H54 (cell line): ENCODE results near the gene FTCD.
"Not testable (repeated sequence)": the region's sequence is repeated elsewhere in the genome, so short reads cannot be mapped to it uniquely, and the experiment has no call there.

Experiments used
- DNase-seq: peaks from one replicate; pipeline ENCODE4 v3.0.0; 2011; ENCODE audit warnings: low spot score, mixed read lengths; ENCODE audit not compliant: insufficient read length
- FAIRE-seq: peaks from 3 replicates; lab custom pipeline; 2011; peaks lifted over from hg19 to GRCh38; lab: Jason Lieb, UNC
- POLR2A ChIP-seq: IDR thresholded peaks from 2 replicates; pipeline ENCODE4 v1.6.1; 2011; ENCODE audit warnings: low read depth, mild to moderate bottlenecking, low read length

FTCD gene

DNA sequence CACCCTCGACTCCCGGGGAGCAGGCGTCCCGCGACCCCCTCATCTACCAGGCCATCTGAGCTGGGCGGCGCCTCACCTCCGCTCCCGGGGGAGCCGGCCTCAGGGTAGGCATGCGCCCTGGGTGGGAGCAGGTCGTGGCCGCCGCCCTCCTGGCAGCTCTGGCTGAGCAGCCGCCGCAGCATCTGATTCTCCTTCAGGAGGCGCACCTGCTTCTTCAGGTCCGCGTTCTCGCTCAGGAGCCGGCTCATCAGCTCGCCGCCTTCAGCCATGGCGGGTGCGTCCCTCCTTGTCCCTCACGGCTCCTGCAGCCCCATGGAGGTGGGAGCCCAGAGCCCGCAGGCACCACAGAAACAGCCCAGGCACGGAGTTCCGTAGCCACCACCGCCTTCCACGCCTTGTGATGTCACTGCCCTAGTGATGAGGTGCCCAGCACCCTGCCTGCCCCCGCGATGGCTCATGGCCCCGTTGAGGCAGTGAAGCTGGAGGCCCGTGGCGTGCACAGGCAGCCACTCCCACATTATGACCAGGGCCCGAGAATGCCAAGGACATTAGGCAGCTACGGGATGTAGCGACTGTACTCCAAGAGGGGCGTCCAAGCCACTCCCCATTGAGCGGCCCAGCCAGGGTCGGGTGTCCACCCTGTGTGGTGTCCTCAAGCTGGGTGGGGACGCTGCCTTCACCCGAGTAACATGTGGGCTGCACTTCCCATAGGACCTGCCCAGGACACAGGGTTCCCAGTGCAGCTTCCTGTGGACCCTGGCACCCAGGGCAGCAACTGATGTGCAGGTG, 27.4 kb upstream of the FTCD start:
- DNase-seq (no peak), FAIRE-seq (no peak)
- no peak for TF ChIP-seq POLR2A

GRCh38 chr21:46181953-46182547, 26.7 kb upstream of the FTCD start:
- DNase-seq (no peak), FAIRE-seq (no peak)
- no peak for TF ChIP-seq POLR2A

GRCh38 chr21:46181436-46181835, 26.1 kb upstream of the FTCD start:
- TF ChIP-seq POLR2A, result no peak
- FAIRE-seq (no peak), DNase-seq (no peak)

DNA sequence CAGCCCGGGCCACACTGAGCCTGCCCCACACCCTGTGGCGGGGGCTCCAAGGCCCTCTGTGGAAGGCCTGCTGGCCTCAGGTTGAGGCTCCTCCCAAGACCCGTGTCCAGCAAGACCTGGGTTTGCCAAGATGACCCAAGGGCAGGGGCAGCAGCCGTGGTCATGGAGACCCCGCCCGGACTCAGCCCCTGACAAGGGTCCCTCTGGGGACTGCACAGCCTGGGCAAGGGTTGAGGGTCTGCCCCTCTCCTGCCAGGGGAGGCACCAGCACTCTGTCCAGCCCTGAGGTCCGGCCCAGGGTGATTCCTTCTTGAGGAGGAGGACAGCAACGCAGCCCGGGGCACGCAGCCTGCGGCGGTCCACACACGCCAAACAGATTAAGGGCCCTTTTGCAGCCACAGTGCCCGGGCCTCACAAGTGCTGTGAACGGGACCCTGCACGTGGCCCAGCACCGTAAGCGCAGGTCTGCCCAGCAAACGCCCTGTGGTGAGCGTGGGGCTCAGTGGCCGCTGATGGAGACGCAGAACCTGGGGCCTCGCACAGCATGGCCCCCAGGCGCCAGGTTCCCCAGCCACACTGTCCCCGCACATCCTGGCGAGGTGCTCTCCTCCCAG, 25.5 kb upstream of the FTCD start:
- TF ChIP-seq POLR2A, result no peak
- DNase-seq, result no peak
- FAIRE-seq, result no peak

- FAIRE-seq (no peak), DNase-seq (no peak)
- TF ChIP-seq POLR2A, result no peak
These were observed 24.8 kb upstream of the FTCD start for GRCh38 chr21:46180079-46180722.

GRCh38 chr21:46179708-46180078, 24.3 kb upstream of the FTCD start:
- no peak for FAIRE-seq
- no peak for TF ChIP-seq POLR2A
- no peak for DNase-seq

DNA sequence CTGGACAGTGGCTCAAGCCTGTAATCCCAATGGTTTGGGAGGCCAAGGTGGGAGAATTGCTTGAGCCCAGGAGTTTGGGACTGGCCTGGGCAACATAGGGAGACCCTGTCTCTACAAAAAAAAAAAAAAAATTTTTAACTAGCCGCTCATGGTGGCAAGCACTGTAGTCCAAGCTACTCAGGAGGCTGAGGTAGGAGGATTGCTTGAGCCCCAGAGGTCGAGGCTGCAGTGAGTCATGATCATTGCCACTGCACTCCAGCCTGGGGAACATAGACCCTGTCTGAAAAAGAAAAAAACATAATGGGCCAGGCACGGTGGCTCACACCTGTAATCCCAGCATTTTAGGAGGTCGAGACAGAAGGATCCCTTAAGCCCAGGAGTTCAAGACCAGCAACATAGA, 23.6 kb upstream of the FTCD start:
- DNase-seq, result no peak
- no peak for TF ChIP-seq POLR2A
- no peak for FAIRE-seq

GRCh38 chr21:46176443-46177129, 21.2 kb upstream of the FTCD start:
- DNase-seq, FAIRE-seq: not testable (repeated sequence)

GRCh38 chr21:46173573-46173972, 18.2 kb upstream of the FTCD start:
- no peak for FAIRE-seq
- TF ChIP-seq POLR2A, result no peak
- DNase-seq, result no peak

- TF ChIP-seq POLR2A, result no peak
- FAIRE-seq, result no peak
- DNase-seq, result no peak
These were observed 17.6 kb upstream of the FTCD start for GRCh38 chr21:46172863-46173528.

DNA sequence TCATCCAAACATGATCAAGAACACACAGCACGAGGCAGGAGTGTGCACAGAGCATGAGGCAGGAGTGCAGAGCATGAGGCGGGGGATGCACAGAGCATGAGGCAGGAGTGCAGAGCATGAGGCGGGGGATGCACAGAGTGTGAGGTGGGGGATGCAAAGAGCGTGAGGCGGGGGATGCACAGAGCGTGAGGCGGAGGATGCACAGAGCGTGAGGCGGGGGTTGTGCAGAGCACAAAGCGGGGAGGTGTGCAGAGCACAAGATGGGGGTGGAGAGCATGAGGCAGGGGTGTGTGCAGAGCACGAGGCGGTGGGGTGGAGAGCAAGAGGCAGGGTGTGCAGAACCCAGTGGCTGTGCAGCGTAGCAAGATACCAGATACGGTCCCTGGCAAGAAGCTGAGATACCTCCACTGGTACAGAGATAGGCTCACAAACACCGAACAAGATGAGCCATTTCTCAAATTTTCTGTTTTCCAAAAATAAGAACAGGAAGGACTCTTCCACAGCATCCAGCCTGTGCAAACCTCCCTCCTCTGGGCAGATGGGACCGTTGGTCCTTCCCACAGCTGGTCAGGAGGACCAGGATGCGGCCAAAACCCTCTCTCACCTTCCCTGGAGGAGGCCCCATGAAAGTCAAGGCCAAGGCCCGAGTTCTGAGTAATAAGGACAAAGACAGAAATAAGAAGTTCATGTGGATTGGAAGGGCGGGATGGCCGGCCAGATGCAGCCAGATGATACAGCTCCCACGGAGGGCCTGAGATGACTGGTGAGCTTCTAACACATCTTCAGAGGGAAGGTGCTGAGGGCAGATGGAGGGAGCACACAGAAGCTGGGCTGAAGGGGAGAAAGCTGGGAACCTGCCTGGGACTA, 16.9 kb upstream of the FTCD start:
- FAIRE-seq, result no peak
- DNase-seq, result no peak
- TF ChIP-seq POLR2A, result no peak

DNA sequence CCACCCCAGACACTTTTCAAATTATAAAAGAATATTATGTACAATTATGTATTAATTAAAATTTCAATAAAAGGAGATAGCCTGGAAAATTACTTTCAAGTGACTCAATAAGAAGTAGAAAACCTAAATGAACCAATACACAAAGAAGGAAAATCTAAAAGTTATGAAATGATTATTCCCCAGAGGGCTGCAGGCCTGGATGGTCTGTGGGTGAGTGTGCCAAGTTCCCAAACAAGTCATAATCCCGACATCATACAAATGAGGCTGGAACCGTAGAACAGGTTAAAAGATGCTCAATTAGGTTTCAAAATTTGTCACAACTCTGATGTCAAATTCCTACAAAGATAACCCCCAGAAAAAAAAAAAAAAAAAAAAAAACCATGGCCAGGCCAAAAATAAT, 16.2 kb upstream of the FTCD start:
- TF ChIP-seq POLR2A, result no peak
- DNase-seq (no peak), FAIRE-seq (no peak)

- not testable (repeated sequence) for DNase-seq, FAIRE-seq
These were observed 15.2 kb upstream of the FTCD start for GRCh38 chr21:46170436-46171193.
